IMR-90 (cell line): ENCODE data around the gene SLC22A31. TPM values are rescaled to one million over a fixed set of nuclear protein-coding genes. Genes with fewer than 3 reads are reported as not detected.

Experiments used
- ATAC-seq: fragments of 200-7000 bp; cut with Tn5 transposase; 2 replicates; pipeline ENCODE4 v1.9.1; 2020; ENCODE audit warnings: low read depth, mild to moderate bottlenecking, moderate library complexity
- BruUV-seq: library from RNA; stranded (reverse); fragments of 400-500 nt; replicated peaks from 2 replicates; lab custom pipeline; 2021; lab: Mats Ljungman, UMichigan
- CTCF ChIA-PET: fragments of 300-600 bp; formaldehyde crosslinking; extraction: SDS; loops from one replicate; lab custom pipeline; 2021; ENCODE audit warnings: antibody characterized with exemption; lab: Yijun Ruan, JAX
- POLR2A ChIA-PET: fragments of 300-600 bp; sonication (Branson Sonifier 250); formaldehyde crosslinking; loops from one replicate; lab custom pipeline; 2022; ENCODE audit warnings: antibody characterized with exemption; ENCODE audit not compliant: unreplicated experiment; lab: Charles Lee
- DNase-seq: peaks from one replicate; pipeline ENCODE4 v3.0.0; 2013
- H2AFZ ChIP-seq: replicated peaks from 2 replicates; pipeline ENCODE3; 2013; ENCODE audit warnings: low read length, mild to moderate bottlenecking; ENCODE audit not compliant: poor library complexity
- H2AK5ac ChIP-seq: 2 replicates; pipeline ENCODE4 v1.6.1; 2013; ENCODE audit warnings: low read depth, low read length, inconsistent platforms
- H2AK9ac ChIP-seq: replicated peaks from 2 replicates; pipeline ENCODE3; 2013; ENCODE audit warnings: mild to moderate bottlenecking, low read depth, low read length, moderate library complexity; ENCODE audit not compliant: poor library complexity
- H2BK120ac ChIP-seq: 2 replicates; pipeline ENCODE4 v1.6.1; 2013; ENCODE audit warnings: low read depth, low read length, inconsistent platforms
- H2BK15ac ChIP-seq: 3 replicates; pipeline ENCODE4 v1.6.1; 2013; ENCODE audit warnings: low read depth, low read length, inconsistent platforms
- H2BK20ac ChIP-seq: 2 replicates; pipeline ENCODE4 v1.6.1; 2013; ENCODE audit warnings: low read depth, mild to moderate bottlenecking, inconsistent platforms, low read length, moderate library complexity
- H2BK5ac ChIP-seq: 2 replicates; pipeline ENCODE4 v1.6.1; 2013; ENCODE audit warnings: mild to moderate bottlenecking, low read depth, low read length, inconsistent platforms; ENCODE audit not compliant: poor library complexity, severe bottlenecking
- H3K14ac ChIP-seq: replicated peaks from 2 replicates; pipeline ENCODE4 v1.6.1; 2013; ENCODE audit warnings: low read depth, low read length, inconsistent platforms
- H3K18ac ChIP-seq: 2 replicates; pipeline ENCODE4 v1.6.1; 2013; ENCODE audit warnings: low read depth, low read length, control low read depth
- H3K23ac ChIP-seq: 2 replicates; pipeline ENCODE4 v1.6.1; 2013; ENCODE audit warnings: low read depth, low read length, inconsistent platforms
- H3K27ac ChIP-seq: 2 replicates; pipeline ENCODE4 v1.5.1; 2013; ENCODE audit warnings: mild to moderate bottlenecking, control low read depth, low read length; ENCODE audit not compliant: insufficient read depth
- H3K27me3 ChIP-seq: 2 replicates; pipeline ENCODE4 v1.6.1; 2013; ENCODE audit warnings: low read length; ENCODE audit not compliant: control insufficient read depth, insufficient read depth
- H3K36me3 ChIP-seq: 2 replicates; pipeline ENCODE4 v1.6.1; 2013; ENCODE audit warnings: low read length, mixed read lengths; ENCODE audit not compliant: control insufficient read depth, insufficient read depth
- H3K4ac ChIP-seq: 2 replicates; pipeline ENCODE4 v1.6.1; 2013; ENCODE audit warnings: low read depth, low read length, inconsistent platforms
- H3K4me1 ChIP-seq: 2 replicates; pipeline ENCODE4 v1.6.1; 2013; ENCODE audit warnings: low read length, mixed read lengths; ENCODE audit not compliant: control insufficient read depth, insufficient read depth
- H3K4me2 ChIP-seq: 2 replicates; pipeline ENCODE4 v1.6.1; 2013; ENCODE audit warnings: low read depth, mild to moderate bottlenecking, control low read depth, low read length, moderate library complexity
- H3K4me3 ChIP-seq: 2 replicates; pipeline ENCODE4 v1.5.1; 2013; ENCODE audit warnings: low read depth, mild to moderate bottlenecking, control low read depth, low read length, moderate library complexity; ENCODE audit not compliant: insufficient read depth
- H3K56ac ChIP-seq: 2 replicates; pipeline ENCODE4 v1.6.1; 2013; ENCODE audit warnings: low read length, inconsistent platforms; ENCODE audit not compliant: insufficient read depth; ENCODE audit errors: extremely low read depth
- H3K79me1 ChIP-seq, 2 experiments: 2 replicates each; pipeline ENCODE4 v1.6.1; 2013; ENCODE audit warnings: low read length in 2 of 2, inconsistent platforms in 1 of 2, low read depth in 1 of 2
- H3K9ac ChIP-seq: 2 replicates; pipeline ENCODE4 v1.6.1; 2013; ENCODE audit warnings: low read depth, low read length, control low read depth
- H3K9me1 ChIP-seq: 2 replicates; pipeline ENCODE4 v1.6.1; 2013; ENCODE audit warnings: low read length, inconsistent platforms; ENCODE audit not compliant: insufficient read depth
- H3K9me3 ChIP-seq: 2 replicates; pipeline ENCODE4 v1.6.1; 2013; ENCODE audit warnings: low read length; ENCODE audit not compliant: control insufficient read depth, insufficient read depth
- H4K20me1 ChIP-seq: 2 replicates; pipeline ENCODE4 v1.6.1; 2013; ENCODE audit warnings: low read length, inconsistent platforms; ENCODE audit not compliant: insufficient read depth
- H4K5ac ChIP-seq: 2 replicates; pipeline ENCODE4 v1.6.1; 2013; ENCODE audit warnings: mild to moderate bottlenecking, low read depth, low read length, control low read depth
- H4K8ac ChIP-seq, 2 experiments: 2 replicates each; pipeline ENCODE4 v1.6.1; 2013; ENCODE audit warnings: low read depth in 2 of 2, low read length in 2 of 2, control low read depth in 1 of 2, inconsistent platforms in 1 of 2
- H4K91ac ChIP-seq: 2 replicates; pipeline ENCODE4 v1.6.1; 2013; ENCODE audit warnings: low read depth, low read length, inconsistent platforms; ENCODE audit not compliant: insufficient read depth
- BHLHE40 ChIP-seq: fragments of 150-350 bp; IDR thresholded peaks from 2 replicates; pipeline ENCODE4 v1.6.1; 2016; ENCODE audit warnings: mild to moderate bottlenecking, low read depth, low read length
- CHD1 ChIP-seq: IDR thresholded peaks from 2 replicates; pipeline ENCODE4 v1.6.1; 2012; ENCODE audit warnings: low read depth, low read length, improper control_type of control experiment
- CTCF ChIP-seq: conservative IDR thresholded peaks from 2 replicates; pipeline ENCODE4 v1.5.1; 2012; ENCODE audit warnings: mild to moderate bottlenecking, low read depth, low read length, improper control_type of control experiment
- ELK1 ChIP-seq: fragments of 150-350 bp; IDR thresholded peaks from 2 replicates; pipeline ENCODE4 v1.6.1; 2016; ENCODE audit warnings: low read depth, mild to moderate bottlenecking, low read length, moderate library complexity, borderline replicate concordance
- FOS ChIP-seq: fragments of 150-350 bp; IDR thresholded peaks from 2 replicates; pipeline ENCODE4 v1.6.1; 2016; ENCODE audit warnings: low read depth, low read length
- MAFK ChIP-seq: IDR thresholded peaks from 2 replicates; pipeline ENCODE4 v1.6.1; 2012; ENCODE audit warnings: low read depth, low read length, improper control_type of control experiment
- NFE2L2 ChIP-seq: fragments of 150-350 bp; IDR thresholded peaks from 2 replicates; pipeline ENCODE4 v1.6.1; 2016; ENCODE audit warnings: low read depth, mild to moderate bottlenecking, low read length
- POLR2A ChIP-seq: IDR thresholded peaks from 2 replicates; pipeline ENCODE4 v1.6.1; 2012; ENCODE audit warnings: mild to moderate bottlenecking, low read depth, low read length
- RAD21 ChIP-seq: IDR thresholded peaks from 2 replicates; pipeline ENCODE4 v1.6.1; 2012; ENCODE audit warnings: low read length, improper control_type of control experiment
- RFX5 ChIP-seq: IDR thresholded peaks from 2 replicates; pipeline ENCODE4 v1.8.0; 2012; ENCODE audit warnings: low read depth, mild to moderate bottlenecking, low read length, moderate library complexity
- SMC3 ChIP-seq: fragments of 150-350 bp; IDR thresholded peaks from 2 replicates; pipeline ENCODE4 v1.6.1; 2016; ENCODE audit warnings: low read depth, mild to moderate bottlenecking, antibody characterized with exemption, low read length, moderate library complexity
- USF2 ChIP-seq: fragments of 150-350 bp; IDR thresholded peaks from 2 replicates; pipeline ENCODE4 v1.6.1; 2017; ENCODE audit warnings: mild to moderate bottlenecking, antibody characterized with exemption, low read length, low read depth
- WGBS, 2 experiments: methylation state at CpG; one replicate each; pipeline versions ENCODE4 v1.1.5 to v1.1.7; 2013; ENCODE audit warnings: missing lambda C conversion rate in 2 of 2; ENCODE audit not compliant: insufficient read length in 1 of 2; ENCODE audit errors: extremely low coverage in 2 of 2; 5-methylcytosine and 5-hydroxymethylcytosine counted together
- dilution Hi-C: fragments of 300-500 bp; cut with HindIII; formaldehyde crosslinking; loops from one replicate; pipeline ENCODE4 v1.14.3; 2018; ENCODE audit warnings: low sequenced_read_pairs; ENCODE audit not compliant: unreplicated experiment
- in situ Hi-C: fragments of 300-500 bp; cut with MboI; formaldehyde crosslinking; loops from 3 replicates; pipeline ENCODE4 v1.14.3; 2019; ENCODE audit warnings: low sequenced_read_pairs, inconsistent platforms, mixed read lengths
- intact Hi-C: fragments of 100-400 bp; cut with micrococcal nuclease; formaldehyde crosslinking; loops from 2 replicates; pipeline ENCODE4 v1.10.0; 2022
- polyA plus RNA-seq, 3 experiments: library from polyadenylated mRNA; depleted of rRNA; stranded (reverse); fragments of >200 nt; gene quantifications; 2 replicates each; pipeline ENCODE4 v1.2.3, GENCODE V29; 2012; ENCODE audit warnings: low replicate concordance in 1 of 3
- total RNA-seq: library from RNA; depleted of rRNA; stranded (reverse); fragments of >200 nt; gene quantifications from 2 replicates; pipeline ENCODE4 v1.2.3, GENCODE V29; 2012

Gene SLC22A31
- total and polyA plus RNA-seq, 2 of the 4 experiments (the other 2 are of a cell fraction): 0.18 to 5.5 TPM

GRCh38 chr16:89155851-89156739 is 44.2 kb downstream of the SLC22A31 start (continued):
- no peak for TF ChIP-seq FOS
- no peak for TF ChIP-seq SMC3

GRCh38 chr16:89155184-89155679 is 45.1 kb downstream of the SLC22A31 start:
- Histone ChIP-seq H3K36me3 (peaks cover 7% of the 10 kb centered on the region; the same call in 1 of the 2 replicates), H3K4me2 (no peak overlapping the region), H3K27ac (no peak overlapping the region), H3K23ac (no peak overlapping the region), H3K14ac (no peak overlapping the region), H3K18ac (no peak overlapping the region), H3K4me1 (peaks cover 8% of the 10 kb centered on the region), H3K9me1 (no peaks in the 10 kb centered on the region), H2BK15ac (no peak overlapping the region), H4K5ac (no peak overlapping the region), H2BK5ac (no peak overlapping the region), H4K91ac (no peak overlapping the region), H3K4ac (no peak overlapping the region), H3K79me1 (no peaks in the 10 kb centered on the region), H2AFZ (peak overlapping the region; percentile 62), H3K4me3 (no peak overlapping the region), H4K20me1 (peaks cover 3% of the 10 kb centered on the region; the same call in 1 of the 2 replicates), H3K27me3 (peaks cover 2% of the 10 kb centered on the region; the same call in 1 of the 2 replicates), H3K56ac (no peak overlapping the region), H3K9ac (no peak overlapping the region), H2AK9ac (peak overlapping the region; percentile 62), H4K8ac (no peak overlapping the region), H2BK20ac (no peak overlapping the region), H3K9me3 (no peaks in the 10 kb centered on the region), H2AK5ac (peak overlapping the region; percentile 48), H2BK120ac (no peak overlapping the region)
- intact Hi-C loops: no loop called here
- dilution Hi-C loops: no loop called here
- POLR2A ChIA-PET: no interaction called here
- peak; percentile 80 for DNase-seq
- in situ Hi-C loops: no loop called here
- CTCF ChIA-PET: interaction anchor here (0.5 to 1.2 kb wide), 2 partner anchors 12 to 371 kb away, joined by 3 to 4 read pairs; no protein-coding TSS in a partner anchor
- ATAC-seq: peak; percentile 83
- BruUV-seq: no TSS peak
- WGBS, 2 experiments: 19% methylated on average over 8 of the region's 19 CpGs; no CpG with 5 or more reads in 1 of the 2 experiments
- TF ChIP-seq CHD1 (no peak), NFE2L2 (no peak), RFX5 (no peak), MAFK (no peak), BHLHE40 (peak; percentile 100), USF2 (peak; percentile 84), POLR2A (no peak), SMC3 (no peak), CTCF (no peak), RAD21 (no peak), ELK1 (no peak)
